Stimulated activated CD4-positive, alpha-beta T cell treated with anti-CD3 and anti-CD28 coated beads, Interleukin-12 subunit alpha, Interleukin-12 subunit beta, amount 100 ng/mL, for 24 hours (primary cell): ENCODE measurements around the gene ZNF598.
"Not testable (repeated sequence)": the region's sequence is repeated elsewhere in the genome, so short reads cannot be mapped to it uniquely, and the experiment has no call there.

Source experiments
- DNase-seq, 2 experiments: peaks; one replicate each; pipeline ENCODE4 v3.0.0-alpha.2; 2020; ENCODE audit warnings: low read depth in 2 of 2

Gene ZNF598

GRCh38 chr16:1958715-1959268 lies 50.8 kb downstream of the ZNF598 start:
- no peak for DNase-seq

- DNase-seq, result not testable (repeated sequence)
Observed at GRCh38 chr16:1958143-1958491, 51.5 kb downstream of the ZNF598 start.

- DNase-seq, result not testable (repeated sequence)
Observed at GRCh38 chr16:1957434-1958142, 52.0 kb downstream of the ZNF598 start.

GRCh38 chr16:1953734-1954133 lies 55.9 kb downstream of the ZNF598 start:
- no peak for DNase-seq

GRCh38 chr16:1950559-1950958 lies 59.1 kb downstream of the ZNF598 start:
- DNase-seq, result no peak

- DNase-seq, result no peak
Observed at GRCh38 chr16:1950047-1950446, 59.6 kb downstream of the ZNF598 start.

- no peak for DNase-seq
Observed at GRCh38 chr16:1949507-1949906, 60.1 kb downstream of the ZNF598 start.
